Activated CD4-positive, alpha-beta T cell treated with anti-CD3 and anti-CD28 coated beads for 4 hours (primary cell): ENCODE measurements around the gene COL15A1.

Experiments
- DNase-seq, 2 donors: peaks; one replicate each; pipeline ENCODE4 v3.0.0-alpha.2; 2020

Gene COL15A1

DNA sequence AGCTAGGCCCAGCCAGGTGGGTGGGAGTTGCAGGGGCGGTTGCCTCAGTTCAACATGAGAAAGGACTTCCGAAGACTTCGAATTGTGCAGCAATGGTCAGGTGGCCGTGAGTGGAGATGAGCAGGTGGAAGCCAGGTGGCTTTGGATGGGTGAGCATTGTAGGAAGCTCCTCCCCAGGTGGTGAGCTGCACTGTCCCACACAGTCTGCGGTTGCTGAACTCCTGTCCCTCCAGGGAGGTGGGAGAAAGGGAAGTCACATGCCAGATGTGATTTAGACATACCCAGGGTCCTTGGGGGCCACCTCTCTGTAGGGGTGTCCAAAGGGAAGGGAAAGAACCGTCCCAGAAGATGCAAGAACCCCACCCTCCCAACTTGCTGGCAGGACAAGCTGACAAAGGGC lies 30.4 kb downstream of the COL15A1 start:
- DNase-seq, result no peak

DNA sequence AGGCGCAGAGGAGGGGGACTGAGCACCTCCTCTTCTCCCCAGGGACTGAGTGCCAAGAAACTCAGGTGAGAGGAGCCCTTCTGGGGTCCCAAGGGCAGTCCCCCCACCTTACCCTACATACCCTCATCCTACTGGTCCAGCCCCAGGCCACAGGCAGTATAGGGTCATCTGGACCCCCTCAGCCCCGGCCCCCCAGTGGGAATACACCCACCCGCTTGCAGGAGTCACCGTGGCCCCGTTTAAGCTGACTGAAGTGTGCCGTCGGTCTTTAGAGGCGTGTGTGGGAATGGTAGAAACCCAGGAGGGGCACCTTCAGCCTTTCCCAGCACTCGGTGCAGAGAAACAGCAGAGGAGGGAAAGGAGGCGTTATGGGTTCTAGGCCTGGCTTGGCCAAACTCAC lies 30.8 kb downstream of the COL15A1 start:
- no peak for DNase-seq

DNA sequence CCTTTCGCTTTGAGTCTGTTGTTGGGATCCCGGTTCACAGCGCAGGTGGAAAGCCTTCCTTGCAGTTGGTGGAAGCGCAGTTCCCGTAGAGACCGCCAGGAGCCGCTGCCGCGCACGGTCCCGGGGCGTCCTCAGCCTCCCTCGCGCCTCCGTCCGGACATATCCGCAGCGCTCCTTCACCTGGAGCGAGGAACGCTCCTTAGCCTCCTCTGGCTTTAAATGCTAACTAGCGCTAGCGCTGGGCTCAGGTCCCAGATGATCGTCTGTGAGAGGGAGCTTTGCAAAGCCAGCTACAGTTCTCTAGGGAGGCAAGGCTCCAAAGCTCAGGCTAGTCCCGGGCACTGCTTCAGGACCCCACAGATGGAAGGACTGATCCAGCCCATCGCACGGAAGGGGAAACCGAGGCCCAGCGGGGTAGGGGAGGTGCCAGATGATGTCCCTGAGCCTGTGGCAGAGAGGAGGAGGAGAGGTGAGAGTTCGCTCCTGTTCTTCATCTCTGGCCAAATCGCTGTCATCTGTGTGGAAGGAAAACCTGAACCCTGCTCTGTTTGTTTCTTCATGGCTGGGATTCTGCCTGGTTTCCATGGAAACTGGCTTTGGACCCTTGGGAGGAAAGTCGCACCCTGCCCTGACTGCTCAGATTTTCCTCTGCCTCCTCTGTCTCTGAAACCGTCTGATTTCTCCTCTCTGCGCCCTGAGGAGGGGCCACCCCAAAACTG lies 31.4 kb downstream of the COL15A1 start:
- peak; percentile 71 to 81 for DNase-seq

DNA sequence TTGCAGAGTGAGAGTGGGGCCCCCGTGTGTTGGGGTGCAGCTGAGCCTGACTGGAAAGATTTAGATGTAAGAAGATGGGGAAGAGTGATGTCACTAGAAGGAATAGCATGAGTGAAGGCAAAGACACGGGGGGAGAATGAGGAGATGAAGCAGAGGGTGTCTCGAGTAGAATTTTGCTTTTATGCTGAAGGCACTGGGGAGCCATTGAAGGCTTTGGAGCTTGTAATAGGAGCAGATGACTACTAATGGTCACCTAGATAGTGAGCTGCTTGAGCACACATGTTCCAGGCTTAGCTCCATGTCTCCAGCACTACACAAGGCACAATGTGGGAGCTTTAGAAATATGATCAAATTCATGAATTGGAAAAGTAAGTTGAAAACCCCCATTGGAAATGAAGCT lies 32.1 kb downstream of the COL15A1 start:
- DNase-seq, result no peak

DNA sequence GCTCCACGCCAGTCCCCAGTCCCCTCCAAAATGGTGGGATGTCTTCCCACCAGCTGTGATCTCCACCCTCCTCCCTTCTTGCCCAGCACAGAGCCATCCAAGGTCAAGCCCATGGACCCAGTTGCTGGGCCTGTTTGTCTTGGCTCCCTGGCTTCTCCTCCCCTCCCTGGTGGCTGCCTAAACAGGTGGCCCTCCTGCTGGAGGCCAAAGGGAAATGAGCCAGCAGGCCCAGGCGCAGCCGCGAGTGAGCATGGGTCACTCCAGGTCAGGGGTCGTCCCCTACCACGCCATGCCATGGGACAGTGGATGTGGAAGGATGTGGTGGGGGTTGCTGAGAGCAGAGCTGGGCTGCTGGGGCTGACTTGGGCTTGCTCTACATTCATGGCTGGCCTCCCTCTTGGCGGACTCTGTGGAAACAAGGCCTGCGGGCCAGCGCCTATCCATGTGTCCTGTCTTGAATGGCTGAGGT lies 33.6 kb downstream of the COL15A1 start:
- DNase-seq, result no peak

DNA sequence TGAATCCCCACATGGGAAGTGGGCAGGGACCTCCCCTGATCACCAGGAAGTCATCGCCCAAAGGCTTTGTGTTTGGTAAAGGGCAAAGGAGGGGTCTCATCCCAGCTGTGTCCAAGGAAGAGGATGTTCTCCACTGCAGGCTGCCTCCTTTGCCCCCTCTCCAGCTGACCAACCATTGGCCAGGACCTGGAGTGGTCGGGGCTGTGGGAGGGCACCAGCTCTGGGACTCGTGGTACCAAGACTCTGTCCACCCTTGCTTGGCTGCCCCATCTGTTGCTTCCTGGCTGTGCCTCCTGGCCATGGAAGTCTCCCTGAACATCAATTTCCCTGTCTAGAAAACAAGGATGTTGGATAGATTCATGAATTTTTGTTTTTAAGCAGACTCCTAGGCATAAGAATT lies 34.1 kb downstream of the COL15A1 start:
- DNase-seq, result no peak

DNA sequence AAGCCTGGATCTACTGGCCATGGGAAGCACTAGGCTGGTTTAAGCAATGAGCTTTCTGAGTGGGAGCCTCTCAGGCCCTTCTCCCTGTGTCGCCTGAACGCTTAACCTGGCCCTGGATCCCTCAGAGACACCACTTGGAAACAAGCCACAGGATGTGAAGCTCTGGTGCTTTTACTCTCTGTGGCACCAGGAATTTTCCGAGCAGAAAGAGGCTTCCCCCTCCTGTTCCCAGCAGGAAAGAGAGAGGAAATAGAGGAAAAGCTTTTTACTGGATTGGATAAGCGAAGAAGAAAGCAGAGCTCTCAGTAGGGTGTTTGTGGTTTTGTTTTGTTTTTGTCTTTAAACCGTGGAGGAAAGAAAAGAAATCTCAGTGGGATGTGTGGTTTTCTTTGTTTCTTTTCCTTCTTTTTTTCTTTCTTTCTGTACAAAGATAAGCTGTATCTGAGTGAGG lies 34.5 kb downstream of the COL15A1 start:
- DNase-seq, result no peak

DNA sequence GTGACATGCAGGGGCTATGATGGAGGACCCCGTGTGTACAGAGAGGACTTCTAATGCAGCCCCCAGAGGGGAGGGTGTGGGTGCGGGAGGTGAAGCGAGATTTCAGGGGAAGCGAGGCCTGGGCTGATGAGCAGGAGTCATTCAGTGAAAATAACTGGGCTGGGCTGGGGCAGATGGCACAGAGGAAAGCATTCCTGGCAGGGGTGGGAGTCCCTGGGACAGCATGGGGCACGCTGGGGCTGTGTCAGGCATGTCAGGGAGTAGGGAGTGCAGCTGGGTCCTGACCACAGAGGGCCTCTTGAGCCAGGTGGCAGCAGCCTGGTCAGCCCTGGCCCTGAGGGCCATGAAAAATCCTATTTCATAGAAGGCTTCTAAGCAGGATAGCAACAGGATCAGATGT lies 36.6 kb downstream of the COL15A1 start:
- no peak for DNase-seq

DNA sequence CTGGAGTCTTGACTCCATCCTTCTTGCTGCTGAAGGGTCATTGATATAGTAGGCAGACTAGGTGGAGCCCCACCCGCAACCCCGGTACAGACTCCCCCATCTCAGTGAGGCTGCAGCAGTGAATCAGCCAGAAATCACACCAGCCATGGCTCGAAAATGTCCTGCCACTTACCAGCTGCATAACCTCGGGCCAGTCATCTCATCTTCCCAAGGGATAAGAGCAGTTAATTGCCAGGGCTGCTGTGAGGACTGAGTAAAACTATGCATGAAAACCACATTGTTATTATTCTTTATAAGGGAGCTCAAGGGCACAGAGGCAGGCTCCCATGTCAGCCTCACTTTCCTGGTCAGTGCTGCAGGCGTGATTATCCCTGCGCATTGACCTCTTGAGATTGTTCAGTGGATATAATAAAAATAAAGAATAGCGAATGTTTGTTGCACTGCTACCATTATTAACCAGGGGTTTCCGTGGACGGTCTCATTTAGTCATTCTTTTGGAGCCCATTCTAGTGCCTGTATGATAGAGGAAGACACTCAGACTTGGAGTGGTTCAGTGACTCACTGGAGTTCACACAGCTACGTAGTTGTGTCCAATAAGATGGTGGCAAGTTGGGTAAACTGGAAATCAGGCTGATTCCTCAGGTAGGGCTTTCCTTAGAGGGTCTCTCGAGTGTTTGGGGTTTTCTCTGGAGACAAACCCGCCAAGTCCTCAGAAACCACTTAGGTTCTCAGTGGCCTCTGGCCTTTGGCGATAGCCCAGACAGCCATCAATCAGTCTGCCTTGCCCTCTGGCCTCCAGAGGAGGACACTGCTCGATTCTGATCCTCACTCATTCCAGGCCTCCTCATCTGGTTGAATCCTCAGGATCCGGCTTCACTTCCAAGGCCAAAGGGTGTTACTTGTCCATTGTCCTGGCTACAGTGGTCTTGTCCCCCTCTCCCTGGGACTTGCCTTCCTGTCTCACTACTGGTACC lies 39.9 kb downstream of the COL15A1 start:
- DNase-seq, result no peak

DNA sequence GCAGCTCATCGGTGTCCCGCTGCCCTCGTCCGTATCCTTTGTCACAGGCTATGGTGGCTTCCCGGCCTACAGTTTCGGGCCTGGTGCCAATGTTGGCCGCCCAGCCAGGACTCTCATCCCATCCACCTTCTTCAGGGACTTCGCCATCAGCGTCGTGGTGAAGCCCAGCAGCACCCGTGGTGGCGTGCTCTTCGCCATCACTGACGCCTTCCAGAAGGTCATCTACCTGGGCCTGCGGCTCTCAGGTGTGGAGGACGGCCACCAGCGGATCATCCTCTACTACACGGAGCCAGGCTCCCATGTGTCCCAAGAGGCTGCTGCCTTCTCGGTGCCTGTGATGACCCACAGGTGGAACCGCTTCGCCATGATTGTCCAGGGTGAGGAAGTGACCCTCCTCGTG lies 41.9 kb downstream of the COL15A1 start:
- DNase-seq, result no peak

DNA sequence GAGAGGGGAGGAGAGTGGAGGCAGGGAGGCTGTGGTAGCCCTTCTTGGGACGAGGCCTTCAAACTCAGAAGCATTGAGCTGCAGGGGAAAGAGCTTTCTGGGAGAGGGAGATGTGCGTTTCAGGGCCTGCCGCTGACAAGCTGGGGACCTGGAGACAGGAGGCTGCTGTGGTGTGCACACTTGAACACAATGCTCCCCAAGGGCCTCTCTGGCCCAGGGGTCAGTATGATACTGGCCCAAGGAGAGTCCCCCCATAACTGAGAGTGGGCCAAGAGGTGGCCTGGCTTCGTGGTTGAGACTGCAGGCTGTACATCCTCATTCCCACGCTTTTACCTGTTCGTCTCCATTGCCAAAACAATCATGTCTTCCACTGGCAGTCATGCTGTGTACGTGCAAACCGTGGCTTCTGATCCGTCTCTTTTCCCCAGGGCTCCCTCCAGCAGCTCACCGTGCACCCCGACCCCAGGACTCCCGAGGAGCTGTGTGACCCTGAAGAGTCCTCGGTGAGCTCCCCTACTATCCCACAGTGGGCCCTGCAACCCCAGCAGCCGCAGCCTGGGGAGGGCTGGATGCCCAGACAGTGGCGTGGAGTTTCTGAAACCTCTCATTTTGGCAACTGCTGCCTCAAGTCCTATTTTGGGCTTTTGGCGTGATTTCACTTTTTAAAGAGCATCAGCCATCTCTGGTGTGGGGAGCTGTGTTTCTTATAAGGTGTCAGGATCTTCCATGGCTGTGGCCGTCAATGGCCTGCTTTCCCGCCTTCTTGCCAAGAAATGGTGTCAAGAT lies 43.4 kb downstream of the COL15A1 start:
- DNase-seq, result no peak

DNA sequence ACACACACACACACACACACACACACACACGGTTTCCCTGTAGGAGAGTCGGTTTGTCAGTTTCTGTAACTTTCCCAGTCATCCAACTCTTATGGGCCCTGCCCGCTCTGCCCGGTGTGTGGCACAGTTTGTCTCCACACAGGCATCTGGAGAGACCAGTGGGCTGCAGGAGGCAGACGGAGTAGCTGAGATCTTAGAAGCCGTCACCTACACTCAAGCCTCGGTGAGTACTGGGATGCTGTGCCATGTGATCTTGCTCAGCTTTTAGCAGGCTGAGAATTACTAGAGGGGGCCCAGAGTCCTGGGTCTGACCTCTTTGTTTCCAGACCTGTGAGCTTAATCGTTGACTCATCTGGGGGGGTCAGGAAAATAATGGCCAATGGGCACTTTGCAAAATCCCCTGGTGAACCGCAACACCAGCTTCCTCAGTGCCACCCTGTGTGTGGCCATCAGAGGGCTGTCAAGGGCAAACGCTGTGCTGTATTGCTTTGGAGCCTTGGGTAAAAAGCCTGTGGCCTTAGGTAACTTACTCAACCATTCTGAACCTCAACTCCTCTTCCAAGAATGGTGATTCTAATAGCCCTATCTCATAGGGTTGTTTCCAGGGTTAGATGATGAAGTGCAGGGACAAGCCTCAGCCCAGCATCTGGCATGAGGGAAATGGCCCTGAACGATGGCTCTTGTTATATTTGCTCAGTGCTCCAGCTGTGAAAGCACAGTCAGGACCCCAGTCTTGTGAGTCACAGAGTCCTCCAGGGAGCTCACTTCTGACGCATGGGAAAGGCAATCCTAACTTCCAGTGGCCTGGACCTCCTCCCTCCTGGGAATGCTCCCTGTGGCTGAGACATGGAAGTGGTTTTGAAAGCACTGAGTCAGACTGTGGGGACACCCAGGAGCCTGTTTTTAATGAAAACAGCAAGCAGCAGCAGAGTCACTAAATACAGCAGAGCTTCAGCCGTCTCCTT lies 45.6 kb downstream of the COL15A1 start:
- no peak for DNase-seq

DNA sequence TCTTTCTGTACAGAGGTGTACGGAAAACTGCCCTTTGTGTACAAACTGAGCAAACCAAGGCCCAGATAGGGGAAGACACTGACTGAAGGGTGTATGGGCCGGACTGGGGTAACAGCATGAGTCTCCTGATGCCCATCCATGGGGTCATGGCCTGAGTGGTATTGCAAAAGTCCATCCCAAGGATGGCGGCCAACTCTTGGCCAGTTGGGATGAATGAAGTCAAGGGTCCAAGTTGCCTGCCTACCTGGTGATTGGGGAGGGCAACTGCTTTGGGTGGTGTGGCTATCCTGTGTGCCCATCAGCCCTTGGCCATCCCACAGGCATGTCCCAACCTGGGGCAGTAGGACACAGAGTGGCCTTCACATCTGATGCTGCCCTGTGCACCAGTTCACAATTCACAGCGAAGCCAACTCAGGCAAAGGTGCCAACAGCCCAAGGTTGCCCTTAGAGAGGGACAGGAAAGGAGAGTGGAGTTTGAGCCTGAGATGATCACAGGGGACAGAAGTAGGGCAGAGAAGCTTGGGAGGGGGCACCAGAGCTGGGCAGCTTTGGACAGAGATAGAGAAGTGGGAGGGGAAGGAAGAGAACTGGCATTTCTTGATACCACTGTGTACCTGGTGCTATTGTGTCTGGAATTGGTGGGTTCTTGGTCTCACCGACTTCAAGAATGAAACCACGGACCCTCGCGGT lies 46.6 kb downstream of the COL15A1 start:
- no peak for DNase-seq

DNA sequence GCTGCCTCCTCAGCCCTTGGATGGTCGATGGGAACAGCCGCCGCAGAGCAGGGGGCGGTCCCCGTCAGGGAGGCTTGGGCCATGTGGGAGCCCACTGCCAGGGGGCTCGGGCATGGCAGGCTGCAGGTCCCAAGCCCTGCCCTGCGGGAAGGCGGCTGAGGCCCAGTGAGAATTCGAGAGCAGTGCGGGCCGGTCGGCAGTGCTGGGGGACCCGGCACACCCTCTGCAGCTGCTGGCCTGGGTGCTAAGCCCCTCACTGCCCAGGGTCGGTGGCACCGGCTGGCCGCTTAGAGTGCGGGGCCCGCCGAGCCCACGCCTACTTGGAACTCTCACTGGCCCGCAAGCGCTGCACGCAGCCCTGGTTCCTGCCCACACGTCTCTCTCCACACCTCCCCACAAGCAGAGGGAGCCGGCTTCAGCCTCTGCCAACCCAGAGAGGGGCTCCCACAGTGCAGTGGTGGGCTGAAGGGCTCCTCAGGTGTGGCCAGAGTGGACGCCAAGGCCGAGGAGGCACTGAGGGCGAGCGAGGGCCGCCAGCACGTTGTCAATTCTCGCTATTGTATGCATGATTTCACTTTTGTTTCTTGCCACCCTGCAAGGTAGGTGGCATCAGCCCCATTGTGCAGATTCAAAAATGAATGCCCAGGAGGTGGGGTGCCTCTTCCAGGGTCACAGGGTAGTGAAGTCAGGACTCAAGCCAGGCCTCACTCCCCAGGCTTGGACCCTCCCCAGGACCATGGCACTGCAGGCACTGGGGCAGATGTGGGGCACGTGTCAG lies 48.6 kb downstream of the COL15A1 start:
- no peak for DNase-seq

DNA sequence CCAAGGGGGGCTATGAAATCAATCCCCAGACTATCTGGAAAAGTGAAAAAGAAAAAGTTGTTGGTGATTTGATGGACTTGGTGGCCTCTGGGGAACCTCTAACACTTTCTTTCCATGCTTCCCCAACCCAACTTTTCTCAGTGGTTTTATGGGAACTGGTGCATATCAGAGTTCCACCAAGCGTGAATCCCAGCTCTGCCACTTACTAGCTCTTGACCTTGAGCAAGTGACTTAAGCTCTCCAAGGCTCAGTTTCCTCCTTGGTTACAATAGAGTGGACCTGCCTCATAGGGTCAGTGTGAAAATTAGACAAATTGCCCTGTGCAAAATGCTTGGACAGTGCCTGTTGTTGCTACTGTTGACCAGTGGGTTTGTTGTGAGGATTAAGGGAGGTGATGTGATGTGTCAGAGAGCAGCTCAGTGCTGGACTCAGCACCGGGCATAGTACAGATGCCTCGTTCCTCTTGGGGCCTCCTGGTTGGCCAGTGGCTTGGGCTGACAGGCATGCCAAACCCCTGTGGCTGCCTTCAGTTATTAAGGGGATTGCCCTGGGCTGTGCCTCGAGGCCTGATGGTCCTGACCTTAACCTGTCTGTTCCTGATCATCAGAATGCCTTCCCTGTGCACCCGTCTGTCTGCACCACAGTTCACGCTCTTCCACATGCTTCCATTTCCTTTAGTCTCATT lies 49.3 kb downstream of the COL15A1 start:
- no peak for DNase-seq

DNA sequence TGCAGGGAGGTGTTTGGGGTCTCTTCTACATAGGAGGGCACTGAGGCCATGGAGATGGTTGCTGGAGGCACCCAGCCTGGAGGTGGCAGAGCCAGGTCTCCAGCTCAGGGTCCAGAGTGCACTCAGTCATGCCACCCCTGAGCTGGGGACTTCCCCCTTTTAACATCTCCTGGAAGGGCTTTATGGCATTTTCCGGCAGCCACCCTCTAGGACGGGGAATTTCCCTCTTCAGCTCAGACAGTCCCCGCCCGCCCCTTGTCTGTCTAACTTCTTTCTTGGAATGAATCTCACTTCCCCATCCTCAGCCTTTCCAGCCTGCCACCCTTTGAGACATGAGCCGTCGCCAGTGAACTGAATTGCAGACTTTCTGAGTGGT lies 49.9 kb downstream of the COL15A1 start:
- peak; percentile 16 to 21 for DNase-seq

DNA sequence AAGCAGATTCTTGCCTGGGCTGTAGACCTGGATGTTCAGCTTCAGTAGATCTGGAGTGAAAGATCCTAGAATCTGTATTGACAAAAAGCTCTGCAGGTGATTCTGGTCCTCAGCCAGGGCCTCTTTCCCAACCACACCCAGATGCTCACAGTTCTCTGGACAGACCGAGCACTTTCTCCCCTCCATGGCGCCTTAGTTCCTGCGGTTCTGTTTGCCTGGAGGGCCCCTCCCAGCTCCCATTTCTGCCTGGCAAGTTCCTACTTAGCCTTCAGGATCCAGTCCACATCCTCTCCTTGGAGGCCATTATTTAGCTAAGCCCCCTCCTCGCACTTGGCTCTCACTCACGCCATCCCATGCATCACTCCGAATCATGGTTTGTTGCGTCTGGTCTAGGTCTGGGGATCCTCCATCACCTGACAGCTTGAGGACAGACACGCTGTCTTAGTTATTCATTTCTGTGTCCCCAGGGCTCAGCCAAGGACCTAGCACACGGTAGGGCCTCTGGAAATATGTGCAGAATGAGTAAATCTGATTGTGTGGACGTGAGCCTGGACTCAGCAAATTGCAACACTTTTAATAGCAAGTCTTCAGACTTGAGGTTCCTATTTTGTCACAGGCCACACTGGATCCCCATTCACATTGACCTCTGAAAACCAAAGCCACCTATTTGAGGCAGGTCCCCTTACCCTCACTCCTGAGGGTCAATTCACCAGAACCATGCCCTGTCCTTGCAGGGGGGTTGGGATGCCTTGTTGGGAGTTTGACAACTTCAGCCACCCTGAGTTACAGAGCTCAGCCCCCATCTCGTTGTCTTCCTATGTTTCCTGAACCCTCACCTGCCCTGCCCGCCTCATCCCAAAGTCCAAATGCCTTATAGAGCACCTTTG lies 50.7 kb downstream of the COL15A1 start:
- DNase-seq, result no peak

DNA sequence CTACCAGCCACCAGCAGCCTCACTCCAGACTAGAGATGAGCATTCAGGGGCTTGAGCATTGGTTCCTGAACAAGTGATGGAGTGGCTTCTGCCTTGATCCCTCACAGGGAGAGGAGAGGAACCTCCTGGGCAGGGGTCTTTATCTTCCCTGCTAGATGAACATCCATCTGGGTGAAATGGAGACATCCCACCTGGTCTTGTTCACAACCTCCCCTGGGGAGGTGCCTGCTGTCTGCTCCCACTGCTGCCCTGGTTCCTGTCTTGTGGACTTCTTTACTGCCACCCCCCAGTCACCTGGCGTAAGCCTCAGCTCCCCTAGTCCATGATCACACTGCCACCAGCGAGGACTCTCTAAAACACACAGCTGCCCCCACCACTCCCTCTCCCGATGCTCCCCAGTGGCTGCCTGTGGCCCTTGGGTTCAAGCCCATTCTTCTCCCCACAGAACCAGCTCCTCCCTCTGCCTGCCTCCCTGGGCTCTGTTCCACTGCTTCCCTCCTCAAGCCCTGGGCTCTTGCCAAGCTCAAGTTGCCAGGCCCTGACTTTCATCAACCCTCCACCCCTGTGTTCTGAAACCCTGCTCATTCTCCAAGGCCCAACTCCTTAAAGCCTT lies 51.5 kb downstream of the COL15A1 start:
- no peak for DNase-seq
